ENCODE data around the gene UMAD1.

UMAD1 gene

GRCh38 chr7:7883394-7883793 lies 242.8 kb downstream of the UMAD1 start:
- H3K4me1 ChIP-seq (ENCODE audit: control insufficient read depth, insufficient read depth, low read length) = no peaks in the 10 kb centered on the region
- no peak overlapping the region for H3K9ac ChIP-seq (ENCODE audit: low read depth, low read length)
- no peaks in the 10 kb centered on the region for H3K27me3 ChIP-seq (ENCODE audit: control insufficient read depth, insufficient read depth, low read length)
- H3K9me3 ChIP-seq (ENCODE audit: control insufficient read depth, insufficient read depth, low read length) = no peaks in the 10 kb centered on the region
- no peak overlapping the region for H3K4me3 ChIP-seq (ENCODE audit: low read depth, low read length)
- H3K36me3 ChIP-seq (ENCODE audit: control insufficient read depth, insufficient read depth, low read length) = no peaks in the 10 kb centered on the region

GRCh38 chr7:7884855-7885254 lies 244.3 kb downstream of the UMAD1 start:
- Histone ChIP-seq H3K4me3 (ENCODE audit: low read depth, low read length) (no peak overlapping the region), H3K4me1 (ENCODE audit: control insufficient read depth, insufficient read depth, low read length) (no peaks in the 10 kb centered on the region), H3K9me3 (ENCODE audit: control insufficient read depth, insufficient read depth, low read length) (no peaks in the 10 kb centered on the region), H3K36me3 (ENCODE audit: control insufficient read depth, insufficient read depth, low read length) (no peaks in the 10 kb centered on the region), H3K9ac (ENCODE audit: low read depth, low read length) (no peak overlapping the region), H3K27me3 (ENCODE audit: control insufficient read depth, insufficient read depth, low read length) (no peaks in the 10 kb centered on the region)

- H3K27me3 ChIP-seq (ENCODE audit: control insufficient read depth, insufficient read depth, low read length) = no peaks in the 10 kb centered on the region
- no peak overlapping the region for H3K9ac ChIP-seq (ENCODE audit: low read depth, low read length)
- H3K36me3 ChIP-seq (ENCODE audit: control insufficient read depth, insufficient read depth, low read length) = no peaks in the 10 kb centered on the region
- no peaks in the 10 kb centered on the region for H3K4me1 ChIP-seq (ENCODE audit: control insufficient read depth, insufficient read depth, low read length)
- no peaks in the 10 kb centered on the region for H3K9me3 ChIP-seq (ENCODE audit: control insufficient read depth, insufficient read depth, low read length)
- no peak overlapping the region for H3K4me3 ChIP-seq (ENCODE audit: low read depth, low read length)
These were observed 249.4 kb downstream of the UMAD1 start for GRCh38 chr7:7889791-7890568.

GRCh38 chr7:7895004-7895650 lies 254.6 kb downstream of the UMAD1 start:
- Histone ChIP-seq H3K9me3 (ENCODE audit: control insufficient read depth, insufficient read depth, low read length) (no peaks in the 10 kb centered on the region), H3K4me3 (ENCODE audit: low read depth, low read length) (no peak overlapping the region), H3K27me3 (ENCODE audit: control insufficient read depth, insufficient read depth, low read length) (no peaks in the 10 kb centered on the region), H3K9ac (ENCODE audit: low read depth, low read length) (no peak overlapping the region), H3K4me1 (ENCODE audit: control insufficient read depth, insufficient read depth, low read length) (peaks cover 14% of the 10 kb centered on the region), H3K36me3 (ENCODE audit: control insufficient read depth, insufficient read depth, low read length) (no peaks in the 10 kb centered on the region)

GRCh38 chr7:7895754-7896153 lies 255.2 kb downstream of the UMAD1 start:
- no peaks in the 10 kb centered on the region for H3K9me3 ChIP-seq (ENCODE audit: control insufficient read depth, insufficient read depth, low read length)
- no peak overlapping the region for H3K9ac ChIP-seq (ENCODE audit: low read depth, low read length)
- no peaks in the 10 kb centered on the region for H3K27me3 ChIP-seq (ENCODE audit: control insufficient read depth, insufficient read depth, low read length)
- no peaks in the 10 kb centered on the region for H3K36me3 ChIP-seq (ENCODE audit: control insufficient read depth, insufficient read depth, low read length)
- H3K4me3 ChIP-seq (ENCODE audit: low read depth, low read length) = no peak overlapping the region
- H3K4me1 ChIP-seq (ENCODE audit: control insufficient read depth, insufficient read depth, low read length) = peaks cover 14% of the 10 kb centered on the region

- H3K36me3 ChIP-seq (ENCODE audit: control insufficient read depth, insufficient read depth, low read length) = no peaks in the 10 kb centered on the region
- H3K9me3 ChIP-seq (ENCODE audit: control insufficient read depth, insufficient read depth, low read length) = no peaks in the 10 kb centered on the region
- peaks cover 14% of the 10 kb centered on the region for H3K4me1 ChIP-seq (ENCODE audit: control insufficient read depth, insufficient read depth, low read length)
- no peak overlapping the region for H3K9ac ChIP-seq (ENCODE audit: low read depth, low read length)
- no peak overlapping the region for H3K4me3 ChIP-seq (ENCODE audit: low read depth, low read length)
- no peaks in the 10 kb centered on the region for H3K27me3 ChIP-seq (ENCODE audit: control insufficient read depth, insufficient read depth, low read length)
These were observed 257.0 kb downstream of the UMAD1 start for GRCh38 chr7:7897509-7897908.

- no peak overlapping the region for H3K9ac ChIP-seq (ENCODE audit: low read depth, low read length)
- no peaks in the 10 kb centered on the region for H3K9me3 ChIP-seq (ENCODE audit: control insufficient read depth, insufficient read depth, low read length)
- H3K36me3 ChIP-seq (ENCODE audit: control insufficient read depth, insufficient read depth, low read length) = no peaks in the 10 kb centered on the region
- no peak overlapping the region for H3K4me3 ChIP-seq (ENCODE audit: low read depth, low read length)
- H3K4me1 ChIP-seq (ENCODE audit: control insufficient read depth, insufficient read depth, low read length) = peaks cover 14% of the 10 kb centered on the region
- H3K27me3 ChIP-seq (ENCODE audit: control insufficient read depth, insufficient read depth, low read length) = no peaks in the 10 kb centered on the region
These were observed 257.5 kb downstream of the UMAD1 start for GRCh38 chr7:7897949-7898515.

- Histone ChIP-seq H3K27me3 (ENCODE audit: control insufficient read depth, insufficient read depth, low read length) (no peaks in the 10 kb centered on the region), H3K36me3 (ENCODE audit: control insufficient read depth, insufficient read depth, low read length) (no peaks in the 10 kb centered on the region), H3K4me3 (ENCODE audit: low read depth, low read length) (no peak overlapping the region), H3K4me1 (ENCODE audit: control insufficient read depth, insufficient read depth, low read length) (peaks cover 3% of the 10 kb centered on the region), H3K9me3 (ENCODE audit: control insufficient read depth, insufficient read depth, low read length) (no peaks in the 10 kb centered on the region), H3K9ac (ENCODE audit: low read depth, low read length) (peak overlapping the region; percentile 29)
These were observed 262.3 kb downstream of the UMAD1 start for GRCh38 chr7:7902845-7903244.

GRCh38 chr7:7907306-7907705 lies 266.8 kb downstream of the UMAD1 start:
- H3K4me3 ChIP-seq (ENCODE audit: low read depth, low read length) = no peak overlapping the region
- H3K36me3 ChIP-seq (ENCODE audit: control insufficient read depth, insufficient read depth, low read length) = no peaks in the 10 kb centered on the region
- no peaks in the 10 kb centered on the region for H3K27me3 ChIP-seq (ENCODE audit: control insufficient read depth, insufficient read depth, low read length)
- no peak overlapping the region for H3K9ac ChIP-seq (ENCODE audit: low read depth, low read length)
- no peaks in the 10 kb centered on the region for H3K9me3 ChIP-seq (ENCODE audit: control insufficient read depth, insufficient read depth, low read length)
- peaks cover 5% of the 10 kb centered on the region for H3K4me1 ChIP-seq (ENCODE audit: control insufficient read depth, insufficient read depth, low read length)

- no peaks in the 10 kb centered on the region for H3K36me3 ChIP-seq (ENCODE audit: control insufficient read depth, insufficient read depth, low read length)
- H3K4me3 ChIP-seq (ENCODE audit: low read depth, low read length) = no peak overlapping the region
- H3K27me3 ChIP-seq (ENCODE audit: control insufficient read depth, insufficient read depth, low read length) = no peaks in the 10 kb centered on the region
- no peak overlapping the region for H3K9ac ChIP-seq (ENCODE audit: low read depth, low read length)
- H3K4me1 ChIP-seq (ENCODE audit: control insufficient read depth, insufficient read depth, low read length) = peaks cover 9% of the 10 kb centered on the region
- no peaks in the 10 kb centered on the region for H3K9me3 ChIP-seq (ENCODE audit: control insufficient read depth, insufficient read depth, low read length)
These were observed 268.1 kb downstream of the UMAD1 start for GRCh38 chr7:7908622-7909145.

GRCh38 chr7:7909376-7909775 lies 268.8 kb downstream of the UMAD1 start:
- Histone ChIP-seq H3K4me3 (ENCODE audit: low read depth, low read length) (no peak overlapping the region), H3K4me1 (ENCODE audit: control insufficient read depth, insufficient read depth, low read length) (peaks cover 9% of the 10 kb centered on the region), H3K9me3 (ENCODE audit: control insufficient read depth, insufficient read depth, low read length) (no peaks in the 10 kb centered on the region), H3K27me3 (ENCODE audit: control insufficient read depth, insufficient read depth, low read length) (no peaks in the 10 kb centered on the region), H3K36me3 (ENCODE audit: control insufficient read depth, insufficient read depth, low read length) (no peaks in the 10 kb centered on the region), H3K9ac (ENCODE audit: low read depth, low read length) (no peak overlapping the region)

Measured in iPS-15b (cell line).